NCI-H146 treated with DMSO at 0.1 percent for 48 hours (cell line): ENCODE measurements around the gene HSPA12B.

Source experiments
- DNase-seq: peaks from one replicate; lab custom pipeline; 2025; ENCODE audit not compliant: unreplicated experiment; lab: John Stamatoyannopoulos, UW

Gene HSPA12B

DNA sequence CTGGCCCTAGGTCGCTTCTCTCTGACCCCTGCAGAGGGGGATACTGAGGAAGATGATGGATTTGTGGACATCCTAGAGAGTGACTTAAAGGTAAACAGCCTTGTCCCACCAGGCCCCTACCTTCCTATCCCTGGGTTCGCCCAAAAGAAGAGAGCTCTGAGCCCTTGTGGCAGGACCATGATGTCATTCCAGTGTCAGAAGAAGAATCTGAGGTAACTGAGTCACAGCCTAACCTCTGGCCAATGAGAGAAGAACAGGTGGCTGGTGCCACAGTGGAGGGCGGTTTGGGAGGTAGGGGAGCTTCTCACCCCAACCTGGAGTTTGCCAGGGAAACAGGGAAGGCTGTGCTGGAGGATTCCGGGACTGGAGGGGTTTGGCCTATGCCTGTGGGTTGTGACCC, 68.8 kb downstream of the HSPA12B start:
- no peak for DNase-seq

GRCh38 chr20:3801846-3802245, 69.4 kb downstream of the HSPA12B start:
- DNase-seq: no peak
